Mesothelial cell of epicardium (in vitro differentiated cells): ENCODE results near the gene ANO2. TPM values are rescaled to one million over a fixed set of nuclear protein-coding genes. Genes with fewer than 3 reads are reported as not detected.

Experiments used
- DNase-seq, 2 experiments: peaks; one replicate each; pipeline ENCODE4 v3.0.0; 2021; ENCODE audit warnings: low spot score in 2 of 2; ENCODE audit not compliant: unreplicated experiment in 2 of 2
- H3K27ac Mint-ChIP-seq: 2 replicates; pipeline ENCODE4 v1.8.0; 2021; ENCODE audit warnings: mixed read lengths
- H3K27me3 Mint-ChIP-seq: 2 replicates; pipeline ENCODE4 v1.8.0; 2021; ENCODE audit warnings: low read depth, mixed read lengths
- H3K36me3 Mint-ChIP-seq: 2 replicates; pipeline ENCODE4 v1.8.0; 2021; ENCODE audit warnings: mixed read lengths
- H3K4me1 Mint-ChIP-seq: 2 replicates; pipeline ENCODE4 v1.8.0; 2021; ENCODE audit warnings: mixed read lengths
- H3K4me3 Mint-ChIP-seq: 2 replicates; pipeline ENCODE4 v1.8.0; 2021; ENCODE audit warnings: mild to moderate bottlenecking, moderate library complexity, mixed read lengths
- H3K9me3 Mint-ChIP-seq: 2 replicates; pipeline ENCODE4 v1.8.0; 2021; ENCODE audit warnings: mixed read lengths
- CTCF ChIP-seq: fragments of 200-600 bp; sonication (generic); IDR thresholded peaks from one replicate; pipeline ENCODE4 v1.5.0; 2021; ENCODE audit warnings: antibody characterized with exemption; ENCODE audit not compliant: unreplicated experiment
- total RNA-seq: library from RNA; stranded (reverse); gene quantifications from 3 replicates; pipeline ENCODE4 v1.2.1, GENCODE V29; 2021

Gene ANO2
- total RNA-seq, 1 donor from 2014 or later, result 6.3 TPM

- Mint-ChIP-seq H3K36me3 (no peaks in the 10 kb centered on the region), H3K4me1 (peaks cover 15% of the 10 kb centered on the region), H3K27ac (no peak overlapping the region), H3K27me3 (peaks cover 10% of the 10 kb centered on the region), H3K9me3 (no peaks in the 10 kb centered on the region), H3K4me3 (no peak overlapping the region)
- no peak for DNase-seq
- no peak for TF ChIP-seq CTCF
These were observed 376.6 kb downstream of the ANO2 start for GRCh38 chr12:5568325-5568981.

GRCh38 chr12:5567016-5567725 lies 377.9 kb downstream of the ANO2 start:
- Mint-ChIP-seq H3K4me3 (no peak overlapping the region), H3K36me3 (no peaks in the 10 kb centered on the region), H3K27me3 (peaks cover 10% of the 10 kb centered on the region), H3K4me1 (peaks cover 15% of the 10 kb centered on the region), H3K27ac (peak overlapping the region; percentile 4), H3K9me3 (no peaks in the 10 kb centered on the region)
- peak; percentile 45 to 55 for DNase-seq
- no peak for TF ChIP-seq CTCF

GRCh38 chr12:5565933-5566599 lies 379.0 kb downstream of the ANO2 start:
- Mint-ChIP-seq H3K9me3 (no peaks in the 10 kb centered on the region), H3K4me1 (peaks cover 15% of the 10 kb centered on the region), H3K36me3 (no peaks in the 10 kb centered on the region), H3K27me3 (peaks cover 9% of the 10 kb centered on the region), H3K27ac (no peak overlapping the region), H3K4me3 (no peak overlapping the region)
- TF ChIP-seq CTCF, result no peak
- no peak for DNase-seq

GRCh38 chr12:5562581-5562980 lies 382.5 kb downstream of the ANO2 start:
- DNase-seq, result no peak
- H3K27ac Mint-ChIP-seq, result no peak overlapping the region
- H3K4me3 Mint-ChIP-seq, result no peak overlapping the region
- no peak for TF ChIP-seq CTCF
- H3K4me1 Mint-ChIP-seq, result peaks cover 22% of the 10 kb centered on the region
- H3K9me3 Mint-ChIP-seq, result no peaks in the 10 kb centered on the region
- H3K36me3 Mint-ChIP-seq, result no peaks in the 10 kb centered on the region
- peaks cover 4% of the 10 kb centered on the region for H3K27me3 Mint-ChIP-seq

DNA sequence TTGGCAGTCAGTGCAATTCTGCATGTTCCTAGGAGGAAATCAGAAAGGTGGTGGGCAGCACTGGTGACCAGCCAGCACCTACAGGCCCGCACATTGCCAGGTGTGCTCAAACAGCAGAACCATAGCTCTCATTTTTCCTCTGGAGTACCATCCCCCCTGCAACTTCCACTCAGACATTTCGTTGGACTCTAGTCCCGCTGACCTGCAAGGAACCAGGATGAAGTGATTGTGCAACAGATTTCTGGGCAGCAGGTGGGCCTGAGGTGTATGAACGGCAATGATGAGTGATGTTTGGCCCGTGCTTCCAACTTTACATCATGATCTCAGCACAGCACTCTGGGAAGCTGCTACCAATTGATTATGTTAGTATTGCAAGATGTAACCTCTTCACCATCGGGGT lies 383.2 kb downstream of the ANO2 start:
- H3K27ac Mint-ChIP-seq, result no peak overlapping the region
- no peaks in the 10 kb centered on the region for H3K36me3 Mint-ChIP-seq
- H3K27me3 Mint-ChIP-seq, result peaks cover under 1% of the 10 kb centered on the region
- TF ChIP-seq CTCF, result no peak
- H3K4me1 Mint-ChIP-seq, result peaks cover 20% of the 10 kb centered on the region
- no peaks in the 10 kb centered on the region for H3K9me3 Mint-ChIP-seq
- DNase-seq, result no peak
- no peak overlapping the region for H3K4me3 Mint-ChIP-seq
